DOHH2 (cell line): ENCODE results near the gene CTTNBP2.

ENCODE experiments used
- H3F3A ChIP-seq: fragments of 200-600 bp; sonication (generic), shearing (Covaris generic); 2 replicates; pipeline ENCODE4 v1.6.0; 2016; ENCODE audit warnings: antibody characterized with exemption, mild to moderate bottlenecking; ENCODE audit not compliant: control insufficient read depth, insufficient read depth
- H3K27ac ChIP-seq: fragments of 200-600 bp; sonication (generic); 2 replicates; pipeline ENCODE4 v1.5.1; 2014; ENCODE audit warnings: low read depth, mild to moderate bottlenecking, low read length, moderate library complexity
- H3K27me3 ChIP-seq: fragments of 200-600 bp; sonication (generic); 2 replicates; pipeline ENCODE4 v1.6.1; 2014; ENCODE audit warnings: mild to moderate bottlenecking, low read length, mixed read lengths; ENCODE audit not compliant: control insufficient read depth
- H3K36me3 ChIP-seq: fragments of 200-600 bp; sonication (generic); 2 replicates; pipeline ENCODE4 v1.6.1; 2014; ENCODE audit warnings: mild to moderate bottlenecking, low read length, moderate library complexity, mixed read lengths; ENCODE audit not compliant: control insufficient read depth
- H3K4me1 ChIP-seq: fragments of 200-600 bp; sonication (generic); 2 replicates; pipeline ENCODE4 v1.6.1; 2014; ENCODE audit warnings: mild to moderate bottlenecking, low read length, mixed read lengths; ENCODE audit not compliant: control insufficient read depth
- H3K4me2 ChIP-seq: fragments of 200-600 bp; sonication (generic); 2 replicates; pipeline ENCODE4 v1.6.0; 2014; ENCODE audit warnings: mild to moderate bottlenecking, low read length, moderate library complexity
- H3K4me3 ChIP-seq: fragments of 200-600 bp; sonication (generic); 2 replicates; pipeline ENCODE4 v1.5.1; 2014; ENCODE audit warnings: mild to moderate bottlenecking, low read length, mixed read lengths
- H3K79me2 ChIP-seq: fragments of 200-600 bp; sonication (generic); 2 replicates; pipeline ENCODE4 v1.6.1; 2014; ENCODE audit warnings: mild to moderate bottlenecking, low read length, mixed read lengths; ENCODE audit not compliant: control insufficient read depth
- H3K9me2 ChIP-seq: fragments of 200-600 bp; sonication (generic); replicated peaks from 2 replicates; pipeline ENCODE4 v1.6.1; 2014; ENCODE audit warnings: mild to moderate bottlenecking, low read length, mixed read lengths; ENCODE audit not compliant: control insufficient read depth
- H3K9me3 ChIP-seq: fragments of 200-600 bp; sonication (generic); 2 replicates; pipeline ENCODE4 v1.6.1; 2014; ENCODE audit warnings: antibody characterized with exemption, low read length, mixed read lengths; ENCODE audit not compliant: control insufficient read depth, insufficient read depth
- H4K20me1 ChIP-seq: fragments of 200-600 bp; sonication (generic); 2 replicates; pipeline ENCODE4 v1.6.0; 2014; ENCODE audit warnings: low read depth, mild to moderate bottlenecking, antibody characterized with exemption, low read length, moderate library complexity; ENCODE audit not compliant: control insufficient read depth, insufficient read depth
- EZH2phosphoT487 ChIP-seq: fragments of 200-600 bp; sonication (generic); IDR thresholded peaks from 2 replicates; pipeline ENCODE4 v1.6.1; 2017; ENCODE audit warnings: borderline replicate concordance, mild to moderate bottlenecking, antibody characterized with exemption, low read length, moderate library complexity, mixed read lengths
- TF ChIP-seq, protein P1 (sequence below): fragments of 200-600 bp; sonication (generic); IDR thresholded peaks from one replicate; pipeline ENCODE4 v1.5.1; 2014; ENCODE audit warnings: antibody characterized with exemption, mild to moderate bottlenecking, low read depth, low read length; ENCODE audit not compliant: poor library complexity, severe bottlenecking

Gene CTTNBP2

GRCh38 chr7:117870448-117871130 lies 2.7 kb downstream of the CTTNBP2 start:
- H3K36me3 ChIP-seq = no peaks in the 10 kb centered on the region
- no peak overlapping the region for H3K4me2 ChIP-seq
- no peak overlapping the region for H3K27ac ChIP-seq
- no peak overlapping the region for H3K4me3 ChIP-seq
- H3K79me2 ChIP-seq = no peaks in the 10 kb centered on the region
- H4K20me1 ChIP-seq = no peaks in the 10 kb centered on the region
- H3K27me3 ChIP-seq = no peaks in the 10 kb centered on the region
- H3K9me2 ChIP-seq = no peaks in the 10 kb centered on the region
- H3K4me1 ChIP-seq = no peaks in the 10 kb centered on the region
- no peaks in the 10 kb centered on the region for H3K9me3 ChIP-seq
- no peak for TF ChIP-seq EZH2phosphoT487
- TF ChIP-seq, protein P1, sequence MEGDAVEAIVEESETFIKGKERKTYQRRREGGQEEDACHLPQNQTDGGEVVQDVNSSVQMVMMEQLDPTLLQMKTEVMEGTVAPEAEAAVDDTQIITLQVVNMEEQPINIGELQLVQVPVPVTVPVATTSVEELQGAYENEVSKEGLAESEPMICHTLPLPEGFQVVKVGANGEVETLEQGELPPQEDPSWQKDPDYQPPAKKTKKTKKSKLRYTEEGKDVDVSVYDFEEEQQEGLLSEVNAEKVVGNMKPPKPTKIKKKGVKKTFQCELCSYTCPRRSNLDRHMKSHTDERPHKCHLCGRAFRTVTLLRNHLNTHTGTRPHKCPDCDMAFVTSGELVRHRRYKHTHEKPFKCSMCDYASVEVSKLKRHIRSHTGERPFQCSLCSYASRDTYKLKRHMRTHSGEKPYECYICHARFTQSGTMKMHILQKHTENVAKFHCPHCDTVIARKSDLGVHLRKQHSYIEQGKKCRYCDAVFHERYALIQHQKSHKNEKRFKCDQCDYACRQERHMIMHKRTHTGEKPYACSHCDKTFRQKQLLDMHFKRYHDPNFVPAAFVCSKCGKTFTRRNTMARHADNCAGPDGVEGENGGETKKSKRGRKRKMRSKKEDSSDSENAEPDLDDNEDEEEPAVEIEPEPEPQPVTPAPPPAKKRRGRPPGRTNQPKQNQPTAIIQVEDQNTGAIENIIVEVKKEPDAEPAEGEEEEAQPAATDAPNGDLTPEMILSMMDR = no peak
- no peaks in the 10 kb centered on the region for H3F3A ChIP-seq

DNA sequence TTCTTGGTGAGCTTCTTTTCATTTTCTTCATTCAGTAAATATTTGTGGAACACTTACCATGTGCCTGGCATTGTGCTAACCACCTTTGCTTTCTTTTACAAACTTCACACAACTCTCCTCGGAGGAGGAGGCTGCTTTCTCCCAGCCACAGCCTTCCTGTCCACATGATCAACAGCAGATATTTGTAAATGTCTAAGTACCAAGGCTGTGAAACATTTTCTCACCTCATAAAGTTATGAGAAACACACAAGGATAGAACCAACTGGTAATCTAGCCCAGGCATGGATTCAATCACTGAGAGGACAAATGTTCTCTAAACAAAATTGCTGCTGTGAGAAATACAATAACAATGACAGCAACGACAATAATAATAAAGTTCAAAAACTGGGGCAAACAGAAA lies 3.9 kb downstream of the CTTNBP2 start:
- H3K79me2 ChIP-seq = no peaks in the 10 kb centered on the region
- H3K27me3 ChIP-seq = no peaks in the 10 kb centered on the region
- no peaks in the 10 kb centered on the region for H3K36me3 ChIP-seq
- H3K27ac ChIP-seq = no peak overlapping the region
- H3K4me2 ChIP-seq = no peak overlapping the region
- no peaks in the 10 kb centered on the region for H3K4me1 ChIP-seq
- H4K20me1 ChIP-seq = no peaks in the 10 kb centered on the region
- no peaks in the 10 kb centered on the region for H3F3A ChIP-seq
- H3K9me3 ChIP-seq = no peaks in the 10 kb centered on the region
- TF ChIP-seq EZH2phosphoT487 = no peak
- TF ChIP-seq, protein P1 = no peak
- H3K9me2 ChIP-seq = no peaks in the 10 kb centered on the region
- H3K4me3 ChIP-seq = no peak overlapping the region

DNA sequence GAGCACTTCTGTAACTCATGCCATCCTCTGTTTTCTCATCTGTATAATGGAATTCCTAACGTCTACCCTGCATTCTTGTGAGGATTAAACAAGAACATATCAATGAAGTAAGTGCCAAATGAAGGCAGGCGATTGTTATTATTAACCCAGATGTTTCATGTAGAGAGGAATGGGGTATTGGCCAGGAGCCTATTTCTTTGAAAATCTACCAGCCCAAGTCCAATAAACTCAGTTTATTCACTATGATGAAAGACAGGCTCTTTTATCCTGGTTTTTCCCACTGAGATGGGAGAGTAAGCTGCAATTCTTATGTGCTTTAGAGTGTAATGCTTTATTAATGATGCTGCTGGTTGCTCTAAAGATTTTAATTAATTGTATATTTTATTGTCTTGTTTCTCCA lies 9.6 kb downstream of the CTTNBP2 start:
- no peaks in the 10 kb centered on the region for H3F3A ChIP-seq
- H3K36me3 ChIP-seq = no peaks in the 10 kb centered on the region
- no peaks in the 10 kb centered on the region for H3K79me2 ChIP-seq
- H3K9me3 ChIP-seq = no peaks in the 10 kb centered on the region
- no peak for TF ChIP-seq EZH2phosphoT487
- TF ChIP-seq, protein P1 = no peak
- no peaks in the 10 kb centered on the region for H4K20me1 ChIP-seq
- no peaks in the 10 kb centered on the region for H3K27me3 ChIP-seq
- H3K9me2 ChIP-seq = no peaks in the 10 kb centered on the region
- no peak overlapping the region for H3K4me2 ChIP-seq
- H3K4me1 ChIP-seq = no peaks in the 10 kb centered on the region
- no peak overlapping the region for H3K4me3 ChIP-seq
- H3K27ac ChIP-seq = no peak overlapping the region
